ENCODE data around the gene COA1. TPM values are rescaled to one million over a fixed set of nuclear protein-coding genes. Genes with fewer than 3 reads are reported as not detected.

COA1 gene
- total RNA-seq, 1 experiment from 2014 or later = 65.5 TPM

- ChIA-PET POLR2A (no interaction called here), CTCF (interaction anchor here (0.6 kb wide), 1 partner anchor 9 kb away, joined by 14 read pairs; no protein-coding TSS in a partner anchor)
- H3K27ac ChIP-seq (ENCODE audit: low read length) = no peak overlapping the region
- no peak for DNase-seq (ENCODE audit: low read depth, low spot score)
- no peaks in the 10 kb centered on the region for H3K36me3 ChIP-seq (ENCODE audit: control insufficient read depth, insufficient read depth, low read length)
- no peaks in the 10 kb centered on the region for H3K9me3 ChIP-seq (ENCODE audit: control insufficient read depth, insufficient read depth, low read depth, low read length)
- H3K4me3 ChIP-seq (ENCODE audit: low read depth in 2 of 2, low read length in 2 of 2) = no peak overlapping the region
- BruUV-seq (replicated peaks) = no TSS peak
- in situ Hi-C loops (cut with HindIII; ENCODE audit: low pct_unique_long_range_greater_than_20kb, low sequenced_read_pairs) = no loop called here
- H3K27me3 ChIP-seq (ENCODE audit: control insufficient read depth, insufficient read depth, low read length) = no peaks in the 10 kb centered on the region
- intact Hi-C loops (cut with micrococcal nuclease; ENCODE audit: unreplicated experiment) = no loop called here
- no peak for ATAC-seq
- H3K4me1 ChIP-seq (ENCODE audit: control insufficient read depth, insufficient read depth, low read length) = peaks cover 15% of the 10 kb centered on the region
- TF ChIP-seq SIN3A (IDR thresholded peaks at IDR 0.05; ENCODE audit: borderline replicate concordance, insufficient read depth, low read depth, low read length) = no peak
- TF ChIP-seq TCF7L2 (IDR thresholded peaks at IDR 0.05; ENCODE audit: low read depth, low read length) = no peak
- TF ChIP-seq CTCF (IDR thresholded peaks at IDR 0.05) = no peak
- TF ChIP-seq POLR2AphosphoS5 (IDR thresholded peaks at IDR 0.05; ENCODE audit: low read depth, low read length) = no peak
- TF ChIP-seq REST (IDR thresholded peaks at IDR 0.05; ENCODE audit: insufficient read depth in 1 of 2, low read depth in 2 of 2, low read length in 1 of 2) = no peak
These were observed 40.6 kb upstream of the COA1 start for GRCh38 chr7:43769791-43770465.

GRCh38 chr7:43769281-43769680 lies 40.0 kb upstream of the COA1 start:
- Histone ChIP-seq H3K9me3 (ENCODE audit: control insufficient read depth, insufficient read depth, low read depth, low read length) (no peaks in the 10 kb centered on the region), H3K4me3 (ENCODE audit: low read depth in 2 of 2, low read length in 2 of 2) (no peak overlapping the region), H3K36me3 (ENCODE audit: control insufficient read depth, insufficient read depth, low read length) (no peaks in the 10 kb centered on the region), H3K4me1 (ENCODE audit: control insufficient read depth, insufficient read depth, low read length) (peaks cover 22% of the 10 kb centered on the region), H3K27me3 (ENCODE audit: control insufficient read depth, insufficient read depth, low read length) (no peaks in the 10 kb centered on the region), H3K27ac (ENCODE audit: low read length) (no peak overlapping the region)
- ChIA-PET POLR2A (no interaction called here), CTCF (interaction anchor here (0.6 kb wide), 1 partner anchor 8 kb away, joined by 14 read pairs; no protein-coding TSS in a partner anchor)
- no TSS peak for BruUV-seq (replicated peaks)
- no peak for TF ChIP-seq POLR2AphosphoS5 (IDR thresholded peaks at IDR 0.05; ENCODE audit: low read depth, low read length)
- TF ChIP-seq TCF7L2 (IDR thresholded peaks at IDR 0.05; ENCODE audit: low read depth, low read length) = no peak
- TF ChIP-seq CTCF (IDR thresholded peaks at IDR 0.05) = no peak
- no peak for TF ChIP-seq REST (IDR thresholded peaks at IDR 0.05; ENCODE audit: insufficient read depth in 1 of 2, low read depth in 2 of 2, low read length in 1 of 2)
- no peak for TF ChIP-seq SIN3A (IDR thresholded peaks at IDR 0.05; ENCODE audit: borderline replicate concordance, insufficient read depth, low read depth, low read length)
- intact Hi-C loops (cut with micrococcal nuclease; ENCODE audit: unreplicated experiment) = no loop called here
- DNase-seq (ENCODE audit: low read depth, low spot score) (no peak), ATAC-seq (no peak)
- in situ Hi-C loops (cut with HindIII; ENCODE audit: low pct_unique_long_range_greater_than_20kb, low sequenced_read_pairs) = no loop called here
